Esophagus muscularis mucosa (tissue), 4 donors: ENCODE data around the gene VAMP2. TPM values are rescaled to one million over a fixed set of nuclear protein-coding genes. Genes with fewer than 3 reads are reported as not detected.

Experiments
- DNase-seq: peaks from one replicate; pipeline ENCODE4 v3.0.0-alpha.2; 2017; ENCODE audit errors: extremely low spot score
- H3K27ac ChIP-seq, 4 donors: fragments of 200-600 bp; sonication (generic); replicated peaks in 1 of 4; 1 replicate in 3 of 4; 2 replicates in 1 of 4; pipeline ENCODE4 v1.5.1; 2016 to 2019; ENCODE audit warnings: mild to moderate bottlenecking in 1 of 4
- H3K27me3 ChIP-seq, 4 donors: fragments of 200-600 bp; sonication (generic); one replicate each; pipeline versions ENCODE4 v1.5.1 to v1.6.0; 2016 to 2019
- H3K36me3 ChIP-seq, 4 donors: fragments of 200-600 bp; sonication (generic); one replicate each; pipeline ENCODE4 v1.5.1; 2016 to 2019
- H3K4me1 ChIP-seq, 4 donors: fragments of 200-600 bp; sonication (generic); one replicate each; pipeline ENCODE4 v1.5.1; 2016 to 2019
- H3K4me3 ChIP-seq, 4 donors: fragments of 200-600 bp; sonication (generic); 1 replicate in 2 of 4; 2 replicates in 2 of 4; pipeline ENCODE4 v1.5.1; 2016 to 2019; ENCODE audit warnings: mild to moderate bottlenecking in 4 of 4, moderate library complexity in 1 of 4
- H3K9me3 ChIP-seq, 4 donors: fragments of 200-600 bp; sonication (generic); 1 replicate in 3 of 4; 2 replicates in 1 of 4; pipeline ENCODE4 v1.5.1; 2016 to 2019
- EP300 ChIP-seq: sonication (generic); formaldehyde crosslinking; IDR thresholded peaks from one replicate; pipeline ENCODE4 v1.6.1; 2017; ENCODE audit warnings: antibody characterized with exemption
- POLR2A ChIP-seq: fragments of 450-650 bp; IDR thresholded peaks from one replicate; pipeline ENCODE4 v1.6.1; 2017; ENCODE audit warnings: antibody characterized with exemption, moderate library complexity, mild to moderate bottlenecking, low read depth
- POLR2AphosphoS5 ChIP-seq, 2 donors: sonication (generic); formaldehyde crosslinking; IDR thresholded peaks; one replicate each; pipeline ENCODE4 v1.6.1; 2017; ENCODE audit warnings: antibody characterized with exemption in 2 of 2
- WGBS: methylation state at CpG from one replicate; pipeline ENCODE4 v1.1.5; 2018; 5-methylcytosine and 5-hydroxymethylcytosine counted together
- intact Hi-C: fragments of 100-400 bp; cut with DNase I; formaldehyde crosslinking; loops from one replicate; pipeline ENCODE4 v1.15.1; 2023
- total RNA-seq, 4 donors: library from RNA; depleted of rRNA; stranded (reverse); fragments of >200 nt; gene quantifications; one replicate each; pipeline versions ENCODE4 v1.1.0 to v1.2.1, GENCODE V29; 2016
- TF ChIP-seq, protein P1 (sequence below), 3 experiments: fragments of 200-600 bp in 2 of 3; fragments of 450-650 bp in 1 of 3; sonication (generic) in 2 of 3; IDR thresholded peaks; one replicate each; pipeline ENCODE4 v1.5.1; 2017 to 2019; ENCODE audit warnings: antibody characterized with exemption in 3 of 3, mild to moderate bottlenecking in 2 of 3, moderate library complexity in 1 of 3

The VAMP2 gene
- total RNA-seq, 4 donors from 2014 or later = 23.7 to 36.4 (median 33.0) TPM

DNA sequence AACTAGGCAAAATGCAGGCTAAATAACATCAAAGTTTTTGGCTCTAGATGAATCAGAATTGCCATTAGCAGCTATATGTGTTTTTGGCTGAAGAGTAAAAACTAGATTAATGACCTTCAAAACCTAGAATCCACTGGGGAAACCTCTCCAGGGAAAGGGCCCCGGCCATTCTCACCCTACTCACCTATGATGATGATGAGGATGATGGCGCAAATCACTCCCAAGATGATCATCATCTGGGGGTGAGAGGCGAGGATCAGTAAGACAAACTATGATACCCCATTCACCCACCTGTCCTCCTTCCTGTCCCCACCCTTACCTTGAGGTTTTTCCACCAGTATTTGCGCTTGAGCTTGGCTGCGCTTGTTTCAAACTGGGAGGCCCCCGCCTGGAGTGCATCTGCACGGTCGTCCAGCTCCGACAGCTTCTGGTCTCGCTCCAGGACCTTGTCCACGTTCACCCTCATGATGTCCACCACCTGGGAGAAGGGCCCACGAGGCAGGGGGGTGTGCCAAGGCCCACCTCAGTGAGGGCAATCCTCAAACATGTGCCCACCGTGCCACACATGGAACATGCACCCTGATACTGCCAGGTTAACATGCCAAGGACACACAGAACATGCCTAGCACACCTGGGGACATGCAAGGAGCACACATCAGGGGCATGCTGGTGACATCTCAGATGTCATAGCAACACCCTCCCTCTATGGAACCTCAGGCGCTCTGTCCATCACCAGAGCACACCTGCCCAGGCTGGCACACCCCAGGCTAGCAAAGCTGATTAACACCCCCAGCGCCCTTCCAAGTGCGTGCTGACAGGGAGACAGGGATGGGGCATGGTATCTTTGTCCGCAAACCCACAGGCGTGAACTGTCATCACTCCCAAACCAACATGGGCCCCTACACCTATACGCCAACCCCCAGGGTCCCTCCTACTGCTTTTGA is 1.2 kb downstream of the VAMP2 start:
- 34% methylated on average over 17 of the region's 19 CpGs for WGBS
- DNase-seq = no peak
- Histone ChIP-seq H3K9me3 (no peaks in the 10 kb centered on the region), H3K4me3 (peak overlapping the region; percentile 94 to 100 (median 100)), H3K27ac (peak overlapping the region; percentile 100), H3K27me3 (no peaks in the 10 kb centered on the region), H3K36me3 (peaks cover 9 to 27% (median 23%) of the 10 kb centered on the region in 4 donors), H3K4me1 (peaks cover 53 to 77% (median 75%) of the 10 kb centered on the region in 4 donors)
- TF ChIP-seq POLR2A (no peak), POLR2AphosphoS5 (IDR thresholded peaks at IDR 0.05) (peak in 1 of 2 donors; percentile 12)
- TF ChIP-seq, protein P1, sequence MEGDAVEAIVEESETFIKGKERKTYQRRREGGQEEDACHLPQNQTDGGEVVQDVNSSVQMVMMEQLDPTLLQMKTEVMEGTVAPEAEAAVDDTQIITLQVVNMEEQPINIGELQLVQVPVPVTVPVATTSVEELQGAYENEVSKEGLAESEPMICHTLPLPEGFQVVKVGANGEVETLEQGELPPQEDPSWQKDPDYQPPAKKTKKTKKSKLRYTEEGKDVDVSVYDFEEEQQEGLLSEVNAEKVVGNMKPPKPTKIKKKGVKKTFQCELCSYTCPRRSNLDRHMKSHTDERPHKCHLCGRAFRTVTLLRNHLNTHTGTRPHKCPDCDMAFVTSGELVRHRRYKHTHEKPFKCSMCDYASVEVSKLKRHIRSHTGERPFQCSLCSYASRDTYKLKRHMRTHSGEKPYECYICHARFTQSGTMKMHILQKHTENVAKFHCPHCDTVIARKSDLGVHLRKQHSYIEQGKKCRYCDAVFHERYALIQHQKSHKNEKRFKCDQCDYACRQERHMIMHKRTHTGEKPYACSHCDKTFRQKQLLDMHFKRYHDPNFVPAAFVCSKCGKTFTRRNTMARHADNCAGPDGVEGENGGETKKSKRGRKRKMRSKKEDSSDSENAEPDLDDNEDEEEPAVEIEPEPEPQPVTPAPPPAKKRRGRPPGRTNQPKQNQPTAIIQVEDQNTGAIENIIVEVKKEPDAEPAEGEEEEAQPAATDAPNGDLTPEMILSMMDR (IDR thresholded peaks at IDR 0.05) = no peak
- intact Hi-C loops = no loop called here

DNA sequence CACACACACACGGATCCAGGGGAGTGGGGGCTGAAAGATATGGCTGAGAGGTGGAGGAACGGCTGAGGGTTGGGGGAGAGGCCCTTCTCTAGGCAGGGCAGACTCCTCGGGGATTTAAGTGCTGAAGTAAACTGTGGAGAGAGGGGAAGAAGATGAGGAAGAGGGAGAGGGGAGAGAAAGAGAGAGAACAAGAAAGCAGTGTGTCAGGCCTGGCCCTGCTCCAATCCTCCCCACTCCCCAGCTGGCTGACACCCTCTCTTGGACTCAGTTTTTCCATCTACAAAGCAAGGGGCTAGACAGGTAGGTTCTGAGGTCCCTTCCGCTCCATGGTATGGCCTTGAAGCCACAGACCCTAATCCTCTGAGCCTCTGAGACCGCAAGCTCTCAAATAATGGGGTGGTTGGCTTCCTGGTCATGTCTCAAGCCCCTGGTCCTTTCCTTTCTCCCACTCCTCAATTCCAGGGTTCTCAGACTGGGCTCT is 2.0 kb downstream of the VAMP2 start:
- H3K4me1 ChIP-seq = peaks cover 53 to 77% (median 75%) of the 10 kb centered on the region in 4 donors
- intact Hi-C loops = no loop called here
- H3K27ac ChIP-seq = peak overlapping the region; percentile 100

DNA sequence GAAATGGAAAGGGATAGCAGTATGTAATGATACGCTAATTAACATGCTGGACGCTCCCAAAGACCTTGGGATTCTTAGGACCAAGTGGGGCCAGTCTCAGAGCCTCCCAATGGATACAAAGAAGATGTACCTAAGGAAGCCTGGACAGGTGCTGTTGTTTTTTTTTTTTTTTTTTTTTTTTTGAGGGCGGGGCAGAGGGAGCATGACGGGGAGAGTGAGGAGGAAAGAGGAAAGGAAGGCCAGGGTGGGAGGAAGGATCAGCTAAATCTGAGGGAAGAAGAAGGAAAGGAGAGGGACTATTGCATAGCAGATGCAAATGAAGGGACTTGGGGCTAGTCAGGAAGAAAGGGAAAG is 2.5 kb downstream of the VAMP2 start:
- no peaks in the 10 kb centered on the region for H3K27me3 ChIP-seq
- WGBS = 52% methylated on average over 4 of the region's 4 CpGs
- peak overlapping the region in 1 of 4 donors; percentile 100 for H3K4me3 ChIP-seq
- no peaks in the 10 kb centered on the region for H3K9me3 ChIP-seq
- no peak for DNase-seq
- H3K27ac ChIP-seq = peak overlapping the region; percentile 100
- H3K4me1 ChIP-seq = peaks cover 53 to 77% (median 75%) of the 10 kb centered on the region in 4 donors
- TF ChIP-seq POLR2AphosphoS5 (IDR thresholded peaks at IDR 0.05) (no peak), EP300 (no peak), POLR2A (no peak)
- TF ChIP-seq, protein P1 (IDR thresholded peaks at IDR 0.05) = no peak
- intact Hi-C loops = no loop called here
- peaks cover 9 to 27% (median 23%) of the 10 kb centered on the region in 4 donors for H3K36me3 ChIP-seq

More for the DNA sequence above, 2.0 kb downstream of the VAMP2 start:
- TF ChIP-seq POLR2AphosphoS5 (IDR thresholded peaks at IDR 0.05) (no peak), POLR2A (no peak), EP300 (no peak)
- TF ChIP-seq, protein P1 (IDR thresholded peaks at IDR 0.05) = no peak
- 45% methylated on average over 5 of the region's 5 CpGs for WGBS
- Histone ChIP-seq H3K27me3 (no peaks in the 10 kb centered on the region), H3K36me3 (peaks cover 9 to 27% (median 23%) of the 10 kb centered on the region in 4 donors), H3K9me3 (no peaks in the 10 kb centered on the region), H3K4me3 (peak overlapping the region; percentile 94 to 100 (median 100))
- DNase-seq = no peak

DNA sequence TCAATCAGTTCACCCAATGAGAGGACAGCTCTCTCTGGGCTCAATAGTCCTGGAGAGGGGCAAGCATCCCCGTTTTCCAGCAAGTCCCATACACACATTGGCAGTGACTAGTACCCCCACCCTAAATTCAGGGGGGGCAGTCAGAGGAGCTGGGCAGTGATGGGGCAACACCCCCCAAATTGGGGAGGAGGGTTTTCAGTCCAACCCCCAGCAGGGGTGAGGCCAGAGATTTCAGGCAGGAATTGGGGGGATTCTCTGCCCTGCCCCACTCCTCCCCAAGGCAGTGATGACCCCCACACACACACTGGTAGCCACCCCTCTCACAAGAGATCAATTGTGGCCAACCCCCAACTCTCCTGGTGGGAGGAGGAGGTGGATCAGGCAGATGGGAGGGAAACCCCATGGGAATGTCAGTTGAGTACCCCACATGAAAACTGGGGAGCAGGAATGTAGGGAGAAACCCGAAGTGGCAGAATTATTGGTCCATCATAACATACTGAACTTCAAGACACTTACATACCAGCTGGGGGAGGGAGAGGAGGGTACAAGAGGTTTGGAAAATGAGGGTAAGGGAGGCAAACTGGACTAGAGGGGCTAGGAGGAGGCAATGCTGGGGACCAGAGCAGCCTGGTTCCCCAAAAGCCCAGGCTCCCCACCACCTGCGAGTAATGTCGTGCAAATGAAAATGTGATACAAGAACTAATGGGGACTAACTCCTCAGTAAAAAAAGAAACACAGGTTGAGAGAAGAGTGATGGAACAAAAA is 3.1 kb downstream of the VAMP2 start:
- 71% methylated on average over 4 of the region's 4 CpGs for WGBS
- peak overlapping the region; percentile 100 for H3K27ac ChIP-seq
- H3K9me3 ChIP-seq = no peaks in the 10 kb centered on the region
- TF ChIP-seq POLR2AphosphoS5 (IDR thresholded peaks at IDR 0.05) (no peak), EP300 (no peak), POLR2A (no peak)
- TF ChIP-seq, protein P1 (IDR thresholded peaks at IDR 0.05) = no peak
- no peak for DNase-seq
- H3K27me3 ChIP-seq = no peaks in the 10 kb centered on the region
- H3K36me3 ChIP-seq = peaks cover 9 to 27% (median 23%) of the 10 kb centered on the region in 4 donors
- peaks cover 49 to 72% (median 71%) of the 10 kb centered on the region in 4 donors for H3K4me1 ChIP-seq
- H3K4me3 ChIP-seq = no peak overlapping the region
- intact Hi-C loops = no loop called here
